Trophoblast cell (in vitro differentiated cells and primary cell): Measurements from ENCODE around the gene NELFB.

Source experiments
- DNase-seq, 2 donors: peaks; one replicate each; pipeline ENCODE4 v3.0.0-alpha.2; 2016
- H2AFZ ChIP-seq: 2 replicates; pipeline ENCODE4 v1.6.1; 2013; ENCODE audit warnings: low read length, moderate library complexity, mild to moderate bottlenecking; ENCODE audit not compliant: insufficient read depth, poor library complexity
- H2AK5ac ChIP-seq: 2 replicates; pipeline ENCODE4 v1.6.1; 2013; ENCODE audit warnings: mild to moderate bottlenecking, low read length
- H2BK120ac ChIP-seq: 2 replicates; pipeline ENCODE4 v1.6.1; 2013; ENCODE audit warnings: low read length, mild to moderate bottlenecking, moderate library complexity; ENCODE audit not compliant: insufficient read depth, poor library complexity
- H2BK12ac ChIP-seq: 2 replicates; pipeline ENCODE4 v1.6.1; 2013; ENCODE audit warnings: mild to moderate bottlenecking, low read length, moderate library complexity
- H2BK5ac ChIP-seq: 2 replicates; pipeline ENCODE4 v1.6.1; 2013; ENCODE audit warnings: low read length, low read depth, moderate library complexity, mild to moderate bottlenecking; ENCODE audit not compliant: poor library complexity
- H3K14ac ChIP-seq: 2 replicates; pipeline ENCODE4 v1.6.1; 2013; ENCODE audit warnings: mild to moderate bottlenecking, low read length
- H3K18ac ChIP-seq: 2 replicates; pipeline ENCODE4 v1.6.1; 2013; ENCODE audit warnings: mild to moderate bottlenecking, low read length
- H3K23ac ChIP-seq: 2 replicates; pipeline ENCODE4 v1.6.1; 2013; ENCODE audit warnings: low read length
- H3K27ac ChIP-seq: 2 replicates; pipeline ENCODE4 v1.5.1; 2013; ENCODE audit warnings: low read depth, mild to moderate bottlenecking, inconsistent platforms, low read length, moderate library complexity
- H3K27me3 ChIP-seq: 2 replicates; pipeline ENCODE4 v1.6.1; 2013; ENCODE audit warnings: inconsistent platforms, mild to moderate bottlenecking, low read length, moderate library complexity; ENCODE audit not compliant: insufficient read depth
- H3K36me3 ChIP-seq, 2 experiments: 1 replicate in 1 of 2; 2 replicates in 1 of 2; pipeline ENCODE4 v1.6.1; 2013; ENCODE audit warnings: low read length in 2 of 2, mild to moderate bottlenecking in 2 of 2, moderate library complexity in 1 of 2; ENCODE audit not compliant: insufficient read depth in 2 of 2, control insufficient read depth in 1 of 2
- H3K4ac ChIP-seq: 2 replicates; pipeline ENCODE4 v1.6.1; 2013; ENCODE audit warnings: low read depth, mild to moderate bottlenecking, low read length, moderate library complexity
- H3K4me1 ChIP-seq, 2 experiments: 1 replicate in 1 of 2; 2 replicates in 1 of 2; pipeline ENCODE4 v1.6.1; 2013; ENCODE audit warnings: low read length in 2 of 2, mild to moderate bottlenecking in 2 of 2, moderate library complexity in 1 of 2; ENCODE audit not compliant: insufficient read depth in 2 of 2, control insufficient read depth in 1 of 2
- H3K4me2 ChIP-seq: 2 replicates; pipeline ENCODE4 v1.6.1; 2013; ENCODE audit warnings: inconsistent platforms, mild to moderate bottlenecking, low read length, moderate library complexity
- H3K4me3 ChIP-seq: 2 replicates; pipeline ENCODE4 v1.5.1; 2013; ENCODE audit warnings: mild to moderate bottlenecking, low read depth, low read length, inconsistent platforms
- H3K79me1 ChIP-seq: one replicate; pipeline ENCODE4 v1.6.1; 2013; ENCODE audit warnings: low read length
- H3K79me2 ChIP-seq: 2 replicates; pipeline ENCODE4 v1.6.1; 2013; ENCODE audit warnings: low read length, mild to moderate bottlenecking; ENCODE audit not compliant: control insufficient read depth, insufficient read depth, poor library complexity
- H3K9ac ChIP-seq: 2 replicates; pipeline ENCODE4 v1.6.1; 2013; ENCODE audit warnings: mild to moderate bottlenecking, low read length
- H3K9me3 ChIP-seq: 2 replicates; pipeline ENCODE4 v1.6.1; 2013; ENCODE audit warnings: low read depth, mild to moderate bottlenecking, control low read depth, inconsistent platforms, low read length; ENCODE audit not compliant: insufficient read depth
- H4K12ac ChIP-seq: 2 replicates; pipeline ENCODE4 v1.6.1; 2013; ENCODE audit warnings: low read depth, mild to moderate bottlenecking, low read length, moderate library complexity
- H4K8ac ChIP-seq: 2 replicates; pipeline ENCODE4 v1.6.1; 2013; ENCODE audit warnings: low read depth, mild to moderate bottlenecking, low read length, moderate library complexity
- H4K91ac ChIP-seq: one replicate; pipeline ENCODE4 v1.6.1; 2013; ENCODE audit warnings: low read depth, mild to moderate bottlenecking, low read length, moderate library complexity
- WGBS: extraction: QIAGEN DNeasy Blood & Tissue Kit; methylation state at CpG from one replicate; pipeline ENCODE4 v1.1.7; 2013; ENCODE audit warnings: missing lambda C conversion rate; ENCODE audit not compliant: insufficient read length, insufficient coverage; ENCODE audit errors: extremely low coverage; 5-methylcytosine and 5-hydroxymethylcytosine counted together

Gene NELFB

GRCh38 chr9:137295849-137296669 lies 40.9 kb downstream of the NELFB start:
- Histone ChIP-seq H3K4me3 (peak overlapping the region; percentile 14), H3K4ac (no peak overlapping the region), H3K9me3 (peaks cover 8% of the 10 kb centered on the region), H3K36me3 (no peaks in the 10 kb centered on the region), H4K12ac (no peak overlapping the region), H3K23ac (no peak overlapping the region), H2BK5ac (no peak overlapping the region), H3K79me1 (no peaks in the 10 kb centered on the region), H4K8ac (no peak overlapping the region), H3K4me1 (peaks cover 3 to 18% of the 10 kb centered on the region in 2 experiments), H2AK5ac (no peak overlapping the region), H3K27me3 (peaks cover 7% of the 10 kb centered on the region), H2BK12ac (no peak overlapping the region), H3K79me2 (no peaks in the 10 kb centered on the region), H3K27ac (no peak overlapping the region), H3K9ac (no peak overlapping the region), H3K14ac (no peak overlapping the region), H2AFZ (no peak overlapping the region), H3K18ac (no peak overlapping the region), H3K4me2 (peak overlapping the region; percentile 62), H4K91ac (no peak overlapping the region), H2BK120ac (no peak overlapping the region)
- no peak for DNase-seq
- WGBS, result no CpG with 5 or more reads among the region's 78 CpGs

- Histone ChIP-seq H3K4ac (no peak overlapping the region), H3K4me1 (peaks cover 8 to 24% of the 10 kb centered on the region in 2 experiments), H3K36me3 (no peaks in the 10 kb centered on the region), H3K18ac (no peak overlapping the region), H4K91ac (no peak overlapping the region), H3K4me3 (no peak overlapping the region), H3K4me2 (no peak overlapping the region), H4K8ac (no peak overlapping the region), H2AK5ac (no peak overlapping the region), H2AFZ (no peak overlapping the region), H2BK12ac (no peak overlapping the region), H4K12ac (no peak overlapping the region), H3K14ac (no peak overlapping the region), H3K23ac (no peak overlapping the region), H3K79me2 (no peaks in the 10 kb centered on the region), H2BK5ac (no peak overlapping the region), H3K27me3 (peaks cover 7% of the 10 kb centered on the region), H3K9me3 (peaks cover 8% of the 10 kb centered on the region), H3K9ac (no peak overlapping the region), H3K27ac (no peak overlapping the region), H3K79me1 (no peaks in the 10 kb centered on the region), H2BK120ac (no peak overlapping the region)
- no peak for DNase-seq
- no CpG with 5 or more reads among the region's 24 CpGs for WGBS
Observed at GRCh38 chr9:137296670-137297664, 41.8 kb downstream of the NELFB start.

- Histone ChIP-seq H3K14ac (no peak overlapping the region), H2BK120ac (no peak overlapping the region), H3K4me2 (no peak overlapping the region), H2BK12ac (no peak overlapping the region), H3K27ac (no peak overlapping the region), H3K9me3 (peaks cover 8% of the 10 kb centered on the region), H3K79me1 (peaks cover 2% of the 10 kb centered on the region), H3K79me2 (no peaks in the 10 kb centered on the region), H2BK5ac (no peak overlapping the region), H2AK5ac (no peak overlapping the region), H4K91ac (no peak overlapping the region), H3K27me3 (peaks cover 12% of the 10 kb centered on the region), H4K12ac (no peak overlapping the region), H3K4me3 (no peak overlapping the region), H3K9ac (no peak overlapping the region), H3K4ac (no peak overlapping the region), H3K18ac (no peak overlapping the region), H3K36me3 (no peaks in the 10 kb centered on the region), H3K23ac (no peak overlapping the region), H4K8ac (no peak overlapping the region), H3K4me1 (peaks cover 12 to 28% of the 10 kb centered on the region in 2 experiments), H2AFZ (no peak overlapping the region)
- no CpG with 5 or more reads among the region's 7 CpGs for WGBS
- no peak for DNase-seq
Observed at GRCh38 chr9:137297966-137298365, 42.8 kb downstream of the NELFB start.

GRCh38 chr9:137298401-137299202 lies 43.5 kb downstream of the NELFB start:
- H3K79me2 ChIP-seq, result no peaks in the 10 kb centered on the region
- no peak overlapping the region for H2BK12ac ChIP-seq
- no peak overlapping the region for H3K23ac ChIP-seq
- WGBS, result no CpG with 5 or more reads among the region's 24 CpGs
- H2BK120ac ChIP-seq, result no peak overlapping the region
- H3K18ac ChIP-seq, result no peak overlapping the region
- H3K4me2 ChIP-seq, result no peak overlapping the region
- peaks cover 2% of the 10 kb centered on the region for H3K79me1 ChIP-seq
- no peak overlapping the region for H3K14ac ChIP-seq
- H3K27me3 ChIP-seq, result peaks cover 12% of the 10 kb centered on the region
- H4K12ac ChIP-seq, result no peak overlapping the region
- no peak overlapping the region for H3K27ac ChIP-seq
- H2AFZ ChIP-seq, result no peak overlapping the region
- H3K9ac ChIP-seq, result no peak overlapping the region
- H3K4me1 ChIP-seq, result peaks cover 12 to 28% of the 10 kb centered on the region in 2 experiments
- H3K4me3 ChIP-seq, result no peak overlapping the region
- H3K9me3 ChIP-seq, result peaks cover 8% of the 10 kb centered on the region
- H2BK5ac ChIP-seq, result no peak overlapping the region
- no peak for DNase-seq
- no peak overlapping the region for H3K4ac ChIP-seq
- H4K8ac ChIP-seq, result no peak overlapping the region
- H4K91ac ChIP-seq, result no peak overlapping the region
- no peak overlapping the region for H2AK5ac ChIP-seq
- H3K36me3 ChIP-seq, result no peaks in the 10 kb centered on the region
